Right lobe of liver (tissue), 4 donors: ENCODE measurements around the gene ZNF33B.

Experiments
- POLR2A ChIP-seq: fragments of 450-650 bp; IDR thresholded peaks from one replicate; pipeline ENCODE4 v1.6.1; 2017; ENCODE audit warnings: antibody characterized with exemption, mild to moderate bottlenecking
- TF ChIP-seq, protein P1 (sequence below), 4 donors: fragments of 200-600 bp in 3 of 4; fragments of 450-650 bp in 1 of 4; IDR thresholded peaks; one replicate each; pipeline versions ENCODE4 v1.5.1 to v1.8.0; 2016 to 2022; ENCODE audit warnings: antibody characterized with exemption in 4 of 4, mild to moderate bottlenecking in 2 of 4
- donor health status: DM: no; HTN: no; CAD: no.
- donor health status: DM: no; HTN: no; CAD: no.
- donor health status: DM: no; HTN: yes; CAD: no.

DNA sequence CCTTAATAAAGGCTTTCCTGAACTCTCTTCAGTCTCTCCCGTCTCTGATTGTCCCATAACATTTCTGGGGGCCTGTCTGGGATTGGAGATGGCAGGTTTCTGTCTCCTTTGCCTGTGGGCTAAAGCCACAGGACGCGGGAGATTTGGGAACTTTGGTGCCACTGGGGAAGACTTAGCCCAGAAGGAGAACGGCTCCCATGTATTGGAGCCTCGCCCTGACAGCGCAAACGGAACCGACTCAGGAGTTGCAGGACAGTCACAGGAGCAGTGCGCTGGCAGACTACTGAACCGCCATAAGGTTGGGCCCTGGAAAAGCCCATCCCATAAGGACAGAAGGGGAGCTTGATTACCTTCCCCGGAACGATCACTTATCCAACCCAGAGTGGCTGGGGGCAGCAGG, 7.1 kb upstream of the ZNF33B start:
- TF ChIP-seq, protein P1, sequence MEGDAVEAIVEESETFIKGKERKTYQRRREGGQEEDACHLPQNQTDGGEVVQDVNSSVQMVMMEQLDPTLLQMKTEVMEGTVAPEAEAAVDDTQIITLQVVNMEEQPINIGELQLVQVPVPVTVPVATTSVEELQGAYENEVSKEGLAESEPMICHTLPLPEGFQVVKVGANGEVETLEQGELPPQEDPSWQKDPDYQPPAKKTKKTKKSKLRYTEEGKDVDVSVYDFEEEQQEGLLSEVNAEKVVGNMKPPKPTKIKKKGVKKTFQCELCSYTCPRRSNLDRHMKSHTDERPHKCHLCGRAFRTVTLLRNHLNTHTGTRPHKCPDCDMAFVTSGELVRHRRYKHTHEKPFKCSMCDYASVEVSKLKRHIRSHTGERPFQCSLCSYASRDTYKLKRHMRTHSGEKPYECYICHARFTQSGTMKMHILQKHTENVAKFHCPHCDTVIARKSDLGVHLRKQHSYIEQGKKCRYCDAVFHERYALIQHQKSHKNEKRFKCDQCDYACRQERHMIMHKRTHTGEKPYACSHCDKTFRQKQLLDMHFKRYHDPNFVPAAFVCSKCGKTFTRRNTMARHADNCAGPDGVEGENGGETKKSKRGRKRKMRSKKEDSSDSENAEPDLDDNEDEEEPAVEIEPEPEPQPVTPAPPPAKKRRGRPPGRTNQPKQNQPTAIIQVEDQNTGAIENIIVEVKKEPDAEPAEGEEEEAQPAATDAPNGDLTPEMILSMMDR (IDR thresholded peaks at IDR 0.05), result no peak
- TF ChIP-seq POLR2A, result no peak
